IPS-11a (cell line): ENCODE data around the gene DHX58.
A peak's percentile ranks its signal among the peaks of the same experiment; 100 is the strongest.
"Not testable (repeated sequence)": the region's sequence is repeated elsewhere in the genome, so short reads cannot be mapped to it uniquely, and the experiment has no call there.

Experiments
- H3K4me3 ChIP-seq: one replicate; pipeline ENCODE4 v1.5.1; 2013; ENCODE audit warnings: low read depth, low read length, control low read depth

DHX58 gene

GRCh38 chr17:42112552-42113176 lies at the start of gene DHX58:
TSS of gene DHX58 (minus strand) at chr17:42112714. CDS start at chr17:42111892, 822 bp downstream.
- H3K4me3 ChIP-seq: no peak within 1 kb of the TSS

GRCh38 chr17:42160531-42160910 lies 48.0 kb upstream of the DHX58 start:
- H3K4me3 ChIP-seq: no peak overlapping the region

GRCh38 chr17:42159796-42160530 lies 47.4 kb upstream of the DHX58 start:
- H3K4me3 ChIP-seq: no peak overlapping the region

GRCh38 chr17:42155614-42156045 lies 43.1 kb upstream of the DHX58 start:
- H3K4me3 ChIP-seq: peak overlapping the region; percentile 96

DNA sequence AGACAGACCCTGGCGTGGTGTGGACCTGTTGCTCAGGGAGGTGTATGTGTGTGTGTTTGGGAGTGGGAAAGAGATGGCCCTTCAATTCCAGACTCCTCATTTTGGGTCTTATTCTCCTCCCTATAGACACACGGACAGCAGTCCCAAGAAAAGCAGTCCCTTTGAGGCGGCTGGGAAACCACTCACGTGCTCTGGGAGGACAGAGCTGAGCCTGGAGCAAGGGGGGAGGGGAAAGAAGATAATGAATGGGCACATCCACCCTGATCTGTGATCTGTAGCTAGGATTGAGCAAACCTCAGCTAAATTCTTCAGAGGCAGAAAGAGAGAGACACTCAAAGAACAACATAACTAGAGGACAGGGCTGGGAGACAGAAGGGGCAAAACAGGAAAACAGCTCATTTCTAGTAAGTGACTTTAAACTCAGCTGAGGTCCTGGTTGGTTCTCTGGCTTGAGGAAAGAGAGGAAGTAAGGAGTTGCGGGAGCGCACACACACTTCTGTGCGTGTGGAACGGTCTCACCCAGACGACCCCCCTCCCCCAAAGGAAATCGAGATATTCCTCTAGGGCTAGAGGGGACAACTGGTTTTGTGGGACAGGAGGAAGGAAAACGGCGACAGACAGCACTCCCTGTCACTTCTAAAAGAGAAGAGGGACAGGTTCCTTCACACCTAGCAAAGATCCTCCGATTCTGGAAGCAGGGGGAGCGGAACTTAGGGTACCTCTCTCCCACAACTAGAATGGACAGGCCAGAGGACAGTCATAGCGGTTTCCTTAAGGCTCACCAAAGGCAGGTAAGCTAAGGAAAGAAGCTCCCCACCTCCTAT lies 41.6 kb upstream of the DHX58 start:
- peak overlapping the region; percentile 96 for H3K4me3 ChIP-seq

GRCh38 chr17:42146911-42147607 lies 34.5 kb upstream of the DHX58 start:
- no peak overlapping the region for H3K4me3 ChIP-seq

DNA sequence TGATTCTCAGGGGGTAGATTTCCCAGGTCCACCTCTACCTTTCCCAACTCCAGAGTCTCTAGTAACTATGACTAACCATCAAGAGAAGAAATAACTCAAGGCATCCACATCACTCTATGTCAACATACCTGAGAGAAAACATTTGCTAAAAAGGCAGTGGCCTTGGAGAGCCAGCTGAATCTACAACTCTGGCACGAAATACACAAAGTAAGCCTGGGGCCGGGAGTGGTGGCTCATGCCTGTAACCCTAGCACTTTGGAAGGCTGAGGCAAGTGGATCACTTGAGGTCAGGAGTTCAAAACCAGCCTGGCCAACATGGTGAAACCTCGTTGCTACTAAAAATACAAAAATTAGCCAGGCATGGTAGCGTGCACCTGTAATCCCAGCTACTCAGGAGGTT lies 30.6 kb upstream of the DHX58 start:
- H3K4me3 ChIP-seq: not testable (repeated sequence)

- H3K4me3 ChIP-seq: no peak overlapping the region
These were observed 29.9 kb upstream of the DHX58 start for GRCh38 chr17:42142371-42142896.

GRCh38 chr17:42141382-42141781 lies 28.9 kb upstream of the DHX58 start:
- H3K4me3 ChIP-seq: no peak overlapping the region

- H3K4me3 ChIP-seq: not testable (repeated sequence)
These were observed 28.2 kb upstream of the DHX58 start for GRCh38 chr17:42140690-42141089.

- no peak overlapping the region for H3K4me3 ChIP-seq
These were observed 26.4 kb upstream of the DHX58 start for GRCh38 chr17:42138749-42139492.

DNA sequence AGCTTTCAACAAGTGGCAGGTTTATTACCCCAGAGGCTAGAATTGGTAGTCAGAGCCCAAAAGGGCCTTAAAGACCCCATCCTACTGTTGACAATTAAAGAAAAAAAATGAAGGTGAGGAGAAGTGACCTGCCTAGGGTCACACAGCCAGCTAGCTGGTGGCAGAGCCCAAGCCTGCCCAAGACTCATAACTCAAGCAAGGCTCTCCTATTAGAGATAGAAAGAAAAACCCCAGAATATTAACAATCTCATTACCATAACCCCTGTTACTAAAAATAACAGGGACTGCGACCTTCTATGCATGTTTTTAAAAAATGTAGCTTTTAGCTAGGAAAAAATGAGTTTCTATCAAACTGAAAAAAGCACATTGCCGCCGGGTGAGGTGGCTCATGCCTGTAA lies 24.1 kb upstream of the DHX58 start:
- no peak overlapping the region for H3K4me3 ChIP-seq

DNA sequence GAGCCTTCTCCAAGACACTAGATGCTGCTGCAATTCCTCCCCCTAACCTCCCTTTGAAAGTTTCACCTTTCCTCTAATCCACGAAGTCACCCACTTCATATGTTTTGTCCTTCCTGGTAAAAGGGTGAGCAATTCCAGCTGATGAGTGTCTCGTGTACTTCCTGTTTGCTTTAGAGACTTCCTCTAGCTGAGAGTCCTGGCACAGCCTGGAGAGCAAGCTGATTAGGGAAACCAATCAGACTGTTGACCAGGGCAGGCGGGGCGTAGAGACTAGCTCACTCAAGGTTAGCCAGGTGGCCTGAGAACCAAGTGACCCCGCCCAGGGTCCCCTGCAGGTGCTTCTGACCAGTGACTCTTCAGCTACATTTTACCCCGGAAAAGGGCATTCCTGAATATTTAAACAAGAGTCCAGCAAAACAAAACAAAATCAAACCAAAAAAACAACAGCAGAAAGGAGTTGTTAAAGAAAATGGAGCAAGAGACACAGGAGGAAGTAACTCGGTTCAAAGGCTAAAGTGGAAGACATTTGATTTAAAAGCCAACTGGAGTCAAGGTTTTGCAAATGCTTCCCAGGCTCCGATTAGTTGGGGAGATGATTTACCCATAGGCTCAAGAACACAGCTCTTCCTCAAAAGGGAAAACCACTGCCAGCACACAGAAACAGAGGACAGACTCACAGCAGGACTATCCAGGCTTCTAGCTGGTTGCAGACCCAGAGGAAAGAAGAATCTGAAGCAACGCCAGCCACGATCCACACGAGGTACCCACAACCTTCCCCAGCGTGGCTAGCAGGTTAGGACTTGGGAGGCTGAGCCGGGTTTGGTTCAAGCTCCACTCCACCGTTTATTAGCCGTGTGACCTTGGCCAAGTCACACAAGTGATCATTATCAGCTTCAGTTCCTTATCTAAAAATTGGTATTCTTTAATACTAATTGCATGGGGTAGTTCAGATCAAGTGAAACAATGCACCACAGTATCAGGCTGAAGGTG lies 23.4 kb upstream of the DHX58 start:
- H3K4me3 ChIP-seq: no peak overlapping the region

- no peak overlapping the region for H3K4me3 ChIP-seq
These were observed 22.6 kb upstream of the DHX58 start for GRCh38 chr17:42135151-42135550.

DNA sequence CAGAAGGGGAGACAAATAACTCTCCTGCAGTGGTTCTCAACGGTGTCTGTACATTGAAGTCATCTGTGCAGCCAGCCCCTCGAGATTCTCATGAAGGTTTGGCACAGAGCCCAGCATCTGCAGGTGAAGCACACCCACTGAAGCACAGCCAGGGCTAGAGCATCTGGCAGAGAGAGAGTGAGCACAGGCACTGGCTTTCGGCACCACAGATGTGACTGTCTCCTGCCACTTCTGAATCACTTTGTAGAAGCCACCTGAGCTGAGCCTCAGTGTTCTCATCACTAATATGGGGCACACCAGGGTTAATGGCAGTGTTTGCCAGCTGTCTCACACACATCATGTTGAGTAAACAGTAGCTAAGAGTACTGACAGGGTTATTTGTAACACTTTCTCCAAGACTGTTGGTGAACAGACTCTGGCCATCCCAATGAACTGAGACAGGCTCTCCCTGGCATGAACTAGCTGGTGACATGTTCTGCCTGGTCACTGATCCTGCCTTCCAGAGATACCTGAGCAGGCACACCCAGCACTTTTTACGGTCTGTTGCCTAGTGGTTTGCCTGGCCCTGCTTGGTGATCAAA lies 21.0 kb upstream of the DHX58 start:
- H3K4me3 ChIP-seq: no peak overlapping the region

- H3K4me3 ChIP-seq: no peak overlapping the region
These were observed 20.4 kb upstream of the DHX58 start for GRCh38 chr17:42132941-42133340.

DNA sequence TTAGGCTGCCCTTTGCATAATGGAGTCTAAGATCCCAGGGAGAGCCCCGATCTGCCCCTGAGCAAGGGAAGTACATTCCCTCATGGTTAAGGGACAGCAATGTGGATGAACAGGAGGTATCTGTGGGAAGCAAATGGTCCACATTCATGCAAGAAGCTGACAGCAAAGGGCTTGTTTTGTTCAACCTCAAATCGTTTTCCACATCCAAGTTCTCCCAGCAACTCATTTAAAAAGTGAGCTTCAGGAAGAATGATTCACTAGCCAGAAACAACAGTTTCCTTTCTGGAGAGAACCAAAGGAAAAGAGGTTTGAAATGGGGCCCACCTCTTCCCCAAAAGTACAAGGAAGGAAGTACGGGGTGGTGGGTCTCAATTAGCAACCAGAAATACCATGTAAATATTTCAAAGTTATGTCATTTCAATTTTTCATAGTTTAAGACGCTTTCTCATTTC lies 19.5 kb upstream of the DHX58 start:
- no peak overlapping the region for H3K4me3 ChIP-seq

GRCh38 chr17:42131232-42131631 lies 18.7 kb upstream of the DHX58 start:
- no peak overlapping the region for H3K4me3 ChIP-seq
